NCI-H526 treated with DMSO at 0.1 percent for 48 hours (cell line): ENCODE results near the gene ERICH4.
"Not testable (repeated sequence)": the region's sequence is repeated elsewhere in the genome, so short reads cannot be mapped to it uniquely, and the experiment has no call there.

Source experiments
- DNase-seq: peaks from one replicate; lab custom pipeline; 2025; lab: John Stamatoyannopoulos, UW

ERICH4 gene

DNA sequence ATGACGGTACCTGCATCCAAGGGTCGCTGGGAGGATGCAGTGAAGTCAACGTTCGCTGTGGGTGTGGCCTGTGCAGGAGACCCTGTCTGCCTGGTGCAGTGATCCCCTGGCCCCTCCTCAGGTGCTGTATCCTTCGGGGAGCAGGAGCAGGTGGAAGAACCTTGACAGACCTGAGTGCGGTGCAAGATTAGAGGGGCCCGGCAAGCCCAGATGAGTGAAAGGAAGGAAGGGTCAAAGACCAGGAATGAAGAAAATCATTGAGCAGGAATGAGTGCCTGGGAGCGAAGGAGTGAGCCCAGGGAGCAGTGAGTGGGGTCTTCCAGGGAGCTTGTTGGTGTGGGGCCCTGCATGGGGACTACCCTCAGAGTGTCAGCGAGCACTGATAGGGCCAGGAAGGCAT, 28.5 kb upstream of the ERICH4 start:
- DNase-seq: no peak

DNA sequence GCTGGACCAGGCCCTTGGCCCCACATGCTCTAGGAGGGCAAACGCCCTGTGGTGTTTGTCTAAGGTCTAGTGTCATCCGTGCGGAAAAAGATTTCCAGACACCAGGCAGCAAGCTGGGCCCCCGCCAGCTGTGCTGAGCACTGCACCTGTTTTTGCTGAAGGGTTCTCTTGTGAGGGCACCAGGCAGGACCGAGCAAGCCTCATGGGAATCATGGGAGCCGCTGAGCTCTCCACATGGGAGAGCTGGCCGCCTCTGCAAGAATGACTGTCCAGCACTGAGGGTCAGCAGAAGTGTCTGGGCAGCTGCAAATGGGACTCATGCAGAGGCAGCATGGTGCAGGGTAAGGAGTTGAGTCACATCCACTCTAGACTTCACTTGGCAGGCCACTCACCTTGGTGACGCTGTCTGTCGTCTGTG, 27.8 kb upstream of the ERICH4 start:
- no peak for DNase-seq

DNA sequence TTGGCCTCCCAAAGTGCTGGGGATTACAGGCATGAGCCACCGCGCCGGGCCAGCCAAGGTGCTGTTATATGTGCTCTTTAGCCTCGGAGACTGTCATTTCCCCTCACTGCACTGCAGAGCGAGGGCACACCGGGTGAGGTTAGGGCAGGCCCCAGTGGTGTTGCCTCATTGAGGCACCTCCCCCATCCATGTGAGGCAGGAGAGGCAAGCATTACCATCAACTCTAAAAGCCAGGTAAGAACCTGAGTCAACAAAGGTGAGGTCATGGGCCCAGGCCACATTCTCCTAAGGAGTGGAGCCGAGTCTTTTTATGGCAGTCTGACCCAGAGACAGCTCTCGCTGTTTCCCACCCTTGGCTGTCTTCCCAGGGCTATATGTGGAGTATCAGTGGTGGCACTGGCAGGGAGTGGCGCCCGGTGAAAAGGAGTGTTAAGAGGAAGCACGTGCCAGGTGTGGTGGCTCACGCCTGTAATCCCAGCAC, 26.7 kb upstream of the ERICH4 start:
- no peak for DNase-seq

DNA sequence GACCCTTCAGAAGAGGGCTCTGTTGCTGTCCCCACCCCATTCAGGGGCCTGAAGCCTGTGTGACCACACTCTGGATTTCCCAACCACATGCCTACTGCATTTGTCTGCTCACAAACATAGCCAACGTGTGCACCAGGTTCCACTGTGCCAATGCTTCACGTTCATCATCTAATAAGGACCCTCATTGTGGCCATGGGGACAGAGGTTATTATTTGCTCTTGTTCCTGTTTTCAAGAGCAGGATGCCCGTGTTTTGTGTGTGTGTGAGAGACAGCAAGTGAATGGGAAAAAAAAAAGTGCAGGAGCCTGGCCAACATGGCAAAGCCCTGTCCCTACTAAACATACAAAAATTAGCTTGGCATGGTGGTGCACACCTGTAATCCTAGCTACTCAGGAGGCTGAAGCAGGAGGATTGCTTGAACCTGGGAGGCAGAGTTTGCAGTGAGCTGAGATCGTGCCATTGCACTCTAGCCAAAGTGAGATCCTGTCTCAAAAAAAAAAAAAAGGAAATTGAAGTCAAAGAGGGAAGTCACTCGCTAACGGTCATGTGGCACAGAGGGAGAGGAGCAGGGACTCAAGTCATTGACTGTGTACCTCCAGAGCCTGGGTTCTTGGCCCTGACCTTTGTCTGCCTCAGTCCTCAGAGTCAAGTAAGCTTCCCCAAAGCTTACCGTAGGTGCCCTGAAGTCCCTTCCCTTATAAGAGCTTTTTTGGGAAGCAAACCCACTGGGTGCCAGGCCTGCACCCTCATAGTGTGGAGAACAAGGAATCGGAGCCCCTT, 22.7 kb upstream of the ERICH4 start:
- no peak for DNase-seq

DNA sequence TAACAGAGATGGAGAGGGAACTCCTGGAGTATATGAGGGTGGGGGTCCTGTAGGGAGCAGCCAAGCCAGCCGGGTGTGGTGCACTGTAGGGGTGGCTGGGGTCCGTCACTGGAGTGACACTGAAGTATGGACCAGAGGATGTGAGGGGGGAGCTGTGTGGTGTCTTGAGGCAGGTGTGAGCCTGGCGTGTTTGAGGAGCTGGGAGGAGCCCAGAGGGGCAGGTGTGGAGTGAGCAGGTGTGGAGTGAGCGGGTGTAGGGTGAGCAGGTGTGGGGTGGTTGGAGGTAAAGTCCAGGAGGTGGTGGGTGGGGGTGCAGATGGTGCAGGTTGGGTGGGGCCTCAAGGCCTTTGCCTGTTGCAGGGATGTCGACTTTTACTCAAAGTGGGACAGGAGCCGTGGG, 21.6 kb upstream of the ERICH4 start:
- DNase-seq: no peak

DNA sequence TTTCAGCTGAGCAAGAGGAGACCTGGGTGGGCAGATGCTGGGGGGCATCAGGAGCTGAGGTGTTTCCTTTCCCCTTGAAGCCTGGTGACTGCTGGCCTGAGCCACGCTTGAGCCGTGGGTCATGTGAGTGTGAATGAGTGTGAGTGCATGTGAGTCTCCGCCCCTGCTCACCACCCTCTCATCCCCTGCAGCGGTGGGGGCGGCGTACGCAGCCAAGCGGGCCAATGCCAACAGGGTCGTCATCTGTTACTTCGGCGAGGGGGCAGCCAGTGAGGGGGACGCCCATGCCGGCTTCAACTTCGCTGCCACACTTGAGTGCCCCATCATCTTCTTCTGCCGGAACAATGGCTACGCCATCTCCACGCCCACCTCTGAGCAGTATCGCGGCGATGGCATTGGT, 21.0 kb upstream of the ERICH4 start:
- DNase-seq: no peak

DNA sequence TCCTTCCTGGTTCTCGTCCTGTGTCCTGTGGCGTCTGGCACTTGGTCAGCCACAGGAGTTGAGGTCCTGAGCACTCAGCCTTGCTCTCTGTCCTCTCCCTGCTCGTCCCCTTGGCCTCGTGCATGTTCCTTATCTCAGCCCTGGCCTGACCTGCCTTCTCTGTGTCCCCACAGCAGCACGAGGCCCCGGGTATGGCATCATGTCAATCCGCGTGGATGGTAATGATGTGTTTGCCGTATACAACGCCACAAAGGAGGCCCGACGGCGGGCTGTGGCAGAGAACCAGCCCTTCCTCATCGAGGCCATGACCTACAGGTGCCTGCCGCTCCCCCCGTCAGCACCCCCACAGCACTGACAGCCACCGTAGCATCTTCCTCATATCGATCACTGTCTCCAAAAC, 20.5 kb upstream of the ERICH4 start:
- no peak for DNase-seq

DNA sequence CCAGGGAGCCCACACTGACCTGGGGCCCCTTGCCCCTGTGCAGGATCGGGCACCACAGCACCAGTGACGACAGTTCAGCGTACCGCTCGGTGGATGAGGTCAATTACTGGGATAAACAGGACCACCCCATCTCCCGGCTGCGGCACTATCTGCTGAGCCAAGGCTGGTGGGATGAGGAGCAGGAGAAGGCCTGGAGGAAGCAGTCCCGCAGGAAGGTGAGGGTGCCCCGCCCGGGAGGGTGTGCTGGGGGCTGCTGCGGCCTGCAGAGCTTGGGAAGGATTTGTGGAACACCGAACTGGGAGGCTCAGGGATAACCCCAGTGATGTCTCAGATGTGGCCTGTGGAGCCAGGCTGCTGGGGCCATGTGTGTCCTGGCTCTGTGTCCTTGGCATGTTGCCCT, 20.0 kb upstream of the ERICH4 start:
- DNase-seq: no peak

DNA sequence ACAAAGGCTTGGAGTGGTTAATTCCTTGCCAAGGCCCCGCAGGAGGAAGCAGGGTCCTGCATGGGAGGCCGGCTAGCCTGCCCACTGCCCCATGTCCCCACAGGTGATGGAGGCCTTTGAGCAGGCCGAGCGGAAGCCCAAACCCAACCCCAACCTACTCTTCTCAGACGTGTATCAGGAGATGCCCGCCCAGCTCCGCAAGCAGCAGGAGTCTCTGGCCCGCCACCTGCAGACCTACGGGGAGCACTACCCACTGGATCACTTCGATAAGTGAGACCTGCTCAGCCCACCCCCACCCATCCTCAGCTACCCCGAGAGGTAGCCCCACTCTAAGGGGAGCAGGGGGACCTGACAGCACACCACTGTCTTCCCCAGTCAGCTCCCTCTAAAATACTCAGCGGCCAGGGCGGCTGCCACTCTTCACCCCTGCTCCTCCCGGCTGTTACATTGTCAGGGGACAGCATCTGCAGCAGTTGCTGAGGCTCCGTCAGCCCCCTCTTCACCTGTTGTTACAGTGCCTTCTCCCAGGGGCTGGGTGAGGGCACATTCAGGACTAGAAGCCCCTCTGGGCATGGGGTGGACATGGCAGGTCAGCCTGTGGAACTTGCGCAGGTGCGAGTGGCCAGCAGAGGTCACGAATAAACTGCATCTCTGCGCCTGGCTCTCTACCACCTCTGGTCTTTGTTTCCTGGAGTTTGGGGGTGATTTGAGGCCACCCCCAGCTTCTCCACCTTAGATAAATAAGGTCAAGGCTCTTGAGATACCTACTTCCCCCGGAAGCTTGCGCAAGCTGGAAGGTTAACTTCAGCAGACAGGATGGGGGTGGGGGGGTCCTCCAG, 18.4 kb upstream of the ERICH4 start:
- DNase-seq: no peak

DNA sequence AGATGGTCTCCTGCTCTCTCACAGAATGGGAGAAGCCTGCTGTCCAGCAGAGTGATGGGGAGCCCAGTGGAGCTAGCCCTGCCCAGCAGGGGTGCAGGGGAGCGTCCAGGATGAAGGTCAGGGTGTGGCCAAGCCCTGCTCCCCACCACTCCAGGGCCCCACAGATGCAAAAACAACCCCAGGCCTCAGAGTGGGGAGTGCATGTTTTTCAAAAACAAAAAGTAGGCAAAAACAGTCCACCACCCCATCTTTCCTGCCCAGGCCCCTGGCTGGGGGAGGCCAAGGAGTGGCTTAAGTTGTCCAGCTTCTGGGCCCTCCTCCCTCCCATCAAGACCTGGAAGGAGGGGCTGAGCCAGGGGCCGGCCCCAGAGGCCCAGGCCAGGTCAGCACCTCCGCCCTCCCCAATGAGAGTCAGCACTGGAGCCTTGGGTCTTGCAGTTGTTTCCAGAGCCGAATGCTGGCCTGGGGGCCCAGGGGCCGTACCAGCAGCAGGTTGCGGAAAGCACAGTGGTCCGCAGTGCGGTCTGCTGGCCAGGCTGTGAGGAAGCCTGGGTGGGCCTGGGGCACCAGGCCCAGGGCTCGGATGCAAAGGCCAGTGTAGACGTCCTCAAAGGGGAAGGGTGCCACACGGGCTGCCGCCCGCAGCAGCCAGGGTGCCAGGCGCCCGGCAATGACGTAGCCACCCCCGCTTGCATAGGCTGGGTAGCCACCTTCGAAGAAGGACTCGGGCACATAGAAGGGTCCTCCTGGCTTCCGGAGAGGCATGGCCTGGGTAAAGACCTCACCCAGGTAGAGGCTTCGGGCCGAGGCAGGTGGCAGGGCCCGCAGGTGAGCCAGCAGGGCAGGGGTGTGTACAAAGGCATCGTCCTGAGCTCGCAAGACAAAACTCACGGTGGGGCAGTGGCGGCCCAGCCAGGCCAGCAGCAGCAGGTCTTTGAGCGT, 17.5 kb upstream of the ERICH4 start:
- DNase-seq: no peak

DNA sequence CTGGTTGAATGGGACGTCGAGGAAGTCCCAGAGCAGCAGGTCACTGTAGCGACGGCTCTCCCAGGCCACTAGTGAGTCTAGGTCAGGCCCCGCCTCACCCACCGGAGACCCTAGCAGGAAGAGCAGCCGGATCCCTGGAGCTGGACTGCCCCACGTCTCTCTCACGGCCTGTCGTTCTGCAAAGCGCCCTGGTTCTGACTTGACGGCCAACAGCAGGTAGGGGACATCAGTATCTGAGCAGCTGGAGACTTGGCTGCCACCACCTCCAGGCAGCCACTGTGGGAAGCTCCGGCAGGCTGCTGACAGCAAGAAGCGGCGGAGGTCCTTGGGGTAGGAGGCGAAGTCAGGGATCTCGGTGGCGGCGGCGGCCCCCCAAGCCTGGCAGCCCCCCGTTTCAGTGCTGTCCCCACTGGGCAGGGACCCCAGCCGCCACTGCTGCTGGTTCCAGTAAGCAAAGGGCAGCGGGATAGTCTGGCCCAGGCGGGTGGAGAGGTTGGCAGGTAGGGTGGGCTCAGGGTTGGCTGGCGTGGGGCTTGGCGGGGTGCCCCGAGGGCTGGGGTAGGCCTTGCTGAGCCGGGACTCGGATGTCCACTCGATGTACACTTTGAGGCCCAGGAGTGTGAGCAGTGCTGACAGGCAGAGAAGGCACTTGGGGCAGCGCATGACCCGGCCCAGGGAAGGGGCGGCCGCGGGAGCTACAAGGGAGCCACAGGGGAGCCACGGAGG, 16.7 kb upstream of the ERICH4 start:
- DNase-seq: no peak

DNA sequence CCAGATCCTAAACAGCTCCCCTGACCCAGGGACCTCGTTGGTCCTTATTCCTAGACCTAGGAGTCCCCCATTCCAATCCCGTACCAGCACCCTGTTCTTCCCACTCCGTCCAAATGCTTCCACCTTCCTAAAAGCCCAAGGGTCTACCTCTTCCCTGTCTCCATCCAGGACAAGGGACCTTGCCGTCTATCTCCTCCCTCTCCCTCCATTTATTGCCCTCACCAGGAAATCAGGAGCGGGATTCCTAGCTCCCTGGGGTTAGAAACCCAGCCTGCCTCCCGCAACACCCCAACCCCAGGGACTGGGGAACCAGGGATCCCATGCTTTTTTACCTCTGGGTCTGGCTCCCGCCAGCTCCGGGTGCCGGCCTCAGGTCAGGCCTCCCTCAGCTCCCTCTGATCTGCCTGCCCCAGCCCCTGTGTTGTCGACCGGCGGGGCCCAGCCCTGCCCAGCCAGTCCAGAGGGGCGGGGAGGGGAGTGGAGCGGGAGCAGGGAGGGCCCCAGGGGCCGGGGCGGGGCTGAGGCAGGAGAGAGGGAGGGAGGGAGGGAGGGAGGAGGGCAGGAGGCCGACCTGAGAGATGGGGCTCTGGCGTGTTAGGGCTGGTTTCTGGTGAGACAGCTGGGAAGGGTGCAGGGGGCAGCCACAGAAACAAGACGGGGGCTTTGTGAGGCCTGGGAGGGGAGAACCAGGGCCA, 15.9 kb upstream of the ERICH4 start, which contains the start of gene B3GNT8:
Gene B3GNT8, minus strand, starts transcription at position 423 of the 695 bp plus-strand sequence. CDS start 596 bp downstream, outside the sequence.
- peak; percentile 28 for DNase-seq

DNA sequence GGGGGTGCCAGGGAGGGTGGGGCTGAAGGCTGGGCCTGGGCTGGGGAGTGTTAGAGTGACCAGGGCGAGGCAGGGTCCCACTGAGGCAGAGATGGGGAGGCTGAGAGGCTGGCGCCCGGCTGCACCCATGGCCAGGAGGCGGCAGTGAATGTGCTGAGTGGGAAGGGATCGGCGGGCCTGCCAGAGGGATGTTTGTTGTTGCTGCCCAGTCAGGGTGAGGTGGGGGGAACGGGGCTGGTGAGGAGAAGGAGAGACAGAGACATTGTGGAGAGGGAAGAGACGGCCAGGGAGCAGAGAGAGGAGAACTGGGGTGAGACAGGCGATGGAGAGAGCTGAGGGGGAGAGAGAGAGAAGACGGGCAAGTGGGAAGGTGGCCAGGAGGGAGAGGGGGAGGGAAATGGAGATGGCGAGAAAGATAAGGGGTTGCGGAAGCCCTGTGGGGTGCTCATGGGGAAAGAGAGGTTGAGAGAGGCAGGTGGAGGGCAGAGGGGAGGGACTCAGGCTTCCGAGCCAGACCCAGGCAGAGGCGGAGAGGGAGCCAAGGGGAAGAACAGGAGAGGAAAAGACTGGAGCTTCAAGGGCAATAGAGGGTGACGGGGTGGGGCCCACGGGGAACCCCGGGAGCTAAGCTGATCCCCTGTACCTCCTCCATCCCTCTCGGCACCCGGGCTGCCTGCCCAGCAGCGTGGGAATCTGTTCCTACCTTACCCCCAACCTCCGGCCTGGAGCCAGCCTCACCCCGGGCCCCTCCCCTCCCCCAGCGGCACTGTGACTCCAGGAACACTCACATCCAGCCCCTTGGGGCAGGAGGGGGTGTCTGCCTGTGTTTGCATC, 15.1 kb upstream of the ERICH4 start:
- no peak for DNase-seq

DNA sequence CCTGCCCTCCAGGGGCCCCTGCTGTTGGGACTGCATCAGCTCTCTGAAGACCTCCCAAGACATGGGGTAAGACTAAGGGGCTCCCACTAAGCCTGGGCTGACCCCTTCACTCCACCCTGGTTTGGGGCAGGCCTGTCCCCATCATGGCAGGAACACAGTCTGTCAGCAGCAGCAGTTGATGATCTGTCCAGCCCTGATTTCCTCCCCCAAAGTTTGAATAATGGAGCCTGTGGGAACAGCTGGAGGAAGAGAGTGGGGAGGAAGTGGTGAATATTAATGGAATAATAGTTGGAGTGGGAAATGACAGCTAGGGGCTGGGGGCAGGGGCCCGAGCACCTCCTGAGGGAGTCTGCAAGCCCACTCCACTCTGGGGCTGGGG, 14.5 kb upstream of the ERICH4 start:
- DNase-seq: no peak

DNA sequence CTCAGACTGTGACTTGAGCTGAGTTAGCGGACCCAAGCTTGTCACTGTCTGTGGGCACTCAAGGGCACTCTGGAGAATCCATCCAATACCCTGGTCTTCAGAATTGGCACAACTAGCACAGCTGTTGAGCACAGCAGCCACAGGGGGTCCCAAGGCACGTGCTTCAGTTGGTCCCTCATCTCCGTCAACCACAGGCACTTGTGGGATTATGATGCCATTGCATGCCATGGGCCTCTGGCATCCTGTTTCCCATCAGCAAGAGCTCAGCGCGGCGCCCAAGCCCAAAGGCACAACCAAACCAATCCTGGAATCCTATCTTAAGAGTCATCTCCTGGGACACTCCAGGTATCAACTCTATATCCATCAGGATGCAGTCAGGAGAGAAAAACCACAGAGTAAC, 12.0 kb upstream of the ERICH4 start:
- DNase-seq: no peak

DNA sequence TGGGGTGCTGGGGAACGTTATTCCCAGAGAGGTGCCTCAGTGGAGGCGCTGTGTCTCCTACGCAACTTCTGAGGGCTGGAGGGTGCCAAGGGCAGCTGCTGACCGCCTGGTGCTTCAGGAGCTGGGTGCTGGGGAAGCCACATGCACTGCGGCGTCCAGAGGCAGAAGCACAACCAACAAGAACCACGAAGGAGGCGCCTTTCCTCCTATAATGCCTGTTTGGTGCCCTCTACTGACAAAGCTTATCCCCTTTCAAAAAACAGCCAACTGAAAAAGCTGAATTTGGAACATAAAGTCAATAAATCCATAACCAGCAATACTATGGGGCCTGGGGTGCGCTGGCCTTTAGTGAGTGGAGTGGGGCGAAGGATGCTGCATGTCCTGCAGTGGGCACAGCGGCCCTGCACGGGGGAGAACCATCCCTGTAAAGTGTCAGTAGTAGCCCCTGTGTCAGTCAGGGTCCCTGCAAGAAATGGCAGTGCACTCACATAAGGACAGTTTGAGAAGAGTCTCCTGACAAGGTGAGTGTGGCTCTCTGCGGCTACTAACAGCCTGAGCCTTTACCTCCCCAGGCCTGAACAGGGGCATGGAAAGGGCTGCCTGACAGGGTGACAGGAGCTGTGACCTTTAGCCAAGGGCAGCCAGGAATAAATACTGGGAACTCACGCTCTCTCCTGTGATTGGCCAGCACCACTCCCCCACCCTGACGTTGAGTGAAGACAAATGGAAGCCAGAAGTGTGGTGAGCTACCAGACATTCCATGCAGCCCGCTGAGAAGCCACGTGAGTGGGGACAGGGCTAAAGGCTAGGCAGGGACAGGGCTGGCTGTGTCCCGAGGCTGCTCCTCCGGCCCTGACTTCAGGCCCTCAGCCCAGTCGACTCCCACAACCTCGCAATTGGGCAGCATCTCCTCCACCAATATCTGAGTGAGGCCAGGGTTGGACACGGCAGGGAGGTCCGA, 11.2 kb upstream of the ERICH4 start:
- DNase-seq: no peak

DNA sequence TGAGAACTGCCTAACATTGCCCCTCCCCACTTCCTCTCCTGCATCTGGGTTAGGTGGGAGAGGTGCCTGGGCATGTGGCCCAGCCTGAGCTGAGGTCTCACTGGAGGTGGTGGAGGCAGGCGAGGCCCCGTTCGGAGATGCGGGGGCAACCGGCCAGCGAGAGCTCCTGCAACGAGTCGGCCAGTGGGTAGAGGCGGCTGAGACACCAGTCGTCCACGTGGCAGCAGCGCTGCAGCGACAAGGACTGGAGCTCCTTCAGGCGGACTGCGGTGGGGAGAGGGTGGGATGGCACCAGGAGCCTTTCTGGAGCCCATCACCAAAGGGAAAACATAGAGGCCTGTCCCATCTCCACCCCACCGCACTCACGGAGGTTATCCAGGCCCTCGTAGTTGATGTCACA, 9.8 kb upstream of the ERICH4 start:
- DNase-seq: no peak

DNA sequence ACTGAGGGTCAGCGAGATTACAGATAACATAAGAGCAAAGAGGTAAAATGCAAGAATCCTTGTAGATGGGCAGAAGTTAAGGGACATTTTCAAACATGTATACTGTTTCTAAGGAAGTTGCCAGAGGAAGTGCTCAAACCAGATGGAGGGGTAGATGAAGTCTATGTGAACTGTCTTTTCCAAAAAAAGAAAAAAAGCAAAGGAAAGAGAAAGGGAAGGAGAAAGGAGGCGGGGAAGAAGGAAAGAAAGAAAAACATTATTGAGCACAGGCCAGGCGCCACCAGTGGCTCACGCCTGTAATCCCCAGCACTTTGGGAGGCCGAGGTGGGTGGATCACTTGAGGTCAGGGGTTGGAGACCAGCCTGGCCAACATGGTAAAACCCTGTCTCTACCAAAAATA, 8.5 kb upstream of the ERICH4 start:
- DNase-seq: no peak

DNA sequence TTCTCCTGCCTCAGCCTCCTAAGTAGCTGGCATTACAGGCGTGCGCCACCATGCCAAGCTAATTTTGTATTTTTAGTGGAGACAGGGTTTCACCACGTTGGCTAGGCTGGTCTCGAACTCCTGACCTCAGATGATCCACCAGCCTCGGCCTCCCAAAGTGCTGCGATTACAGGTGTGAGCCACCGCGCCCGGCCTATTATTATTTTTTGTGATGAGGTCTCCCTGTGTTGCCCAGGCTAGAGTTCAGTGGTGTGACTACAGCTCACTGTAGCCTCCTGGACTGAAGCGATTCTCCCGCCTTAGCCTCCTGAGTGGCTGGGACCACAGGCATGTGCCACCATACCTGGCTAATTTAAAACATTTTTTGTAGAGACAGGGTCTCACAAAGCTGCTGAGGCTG, 7.6 kb upstream of the ERICH4 start:
- DNase-seq: not testable (repeated sequence)
